Stomach (tissue), 9 donors: ENCODE data around the gene CDH23. TPM values are rescaled to one million over a fixed set of nuclear protein-coding genes. Genes with fewer than 3 reads are reported as not detected.
A peak's percentile ranks its signal among the peaks of the same experiment; 100 is the strongest.

Experiments used
- DNase-seq, 2 donors: peaks; one replicate each; pipeline versions ENCODE4 v3.0.0 to v3.0.0-alpha.2; 2013 to 2019
- H3K27ac ChIP-seq, 5 donors: fragments of 200-600 bp in 4 of 5; sonication (generic) in 4 of 5; one replicate each; pipeline ENCODE4 v1.5.1; 2013 to 2019; ENCODE audit warnings: mild to moderate bottlenecking in 1 of 5, moderate library complexity in 1 of 5
- H3K27me3 ChIP-seq, 3 donors: fragments of 200-600 bp; sonication (generic); one replicate each; pipeline ENCODE4 v1.5.1; 2017 to 2019; ENCODE audit warnings: mixed run types in 1 of 3
- H3K36me3 ChIP-seq, 4 donors: fragments of 200-600 bp; sonication (generic); 1 replicate in 3 of 4; 2 replicates in 1 of 4; pipeline ENCODE4 v1.5.1; 2016 to 2019
- H3K4me1 ChIP-seq, 4 donors: fragments of 200-600 bp; sonication (generic); one replicate each; pipeline ENCODE4 v1.5.1; 2016 to 2019
- H3K4me3 ChIP-seq, 4 donors: fragments of 200-600 bp; sonication (generic) in 3 of 4; one replicate each; pipeline ENCODE4 v1.5.1; 2016 to 2019; ENCODE audit warnings: mild to moderate bottlenecking in 1 of 4
- H3K9me3 ChIP-seq, 4 donors: fragments of 200-600 bp; sonication (generic); one replicate each; pipeline ENCODE4 v1.5.1; 2016 to 2019
- EP300 ChIP-seq: sonication (generic); formaldehyde crosslinking; IDR thresholded peaks from one replicate; pipeline ENCODE4 v1.6.1; 2017; ENCODE audit warnings: antibody characterized with exemption
- POLR2A ChIP-seq, 4 donors: fragments of 450-650 bp; IDR thresholded peaks; one replicate each; pipeline ENCODE4 v1.6.1; 2016; ENCODE audit warnings: antibody characterized with exemption in 4 of 4, control low read depth in 2 of 4, mild to moderate bottlenecking in 1 of 4, moderate library complexity in 1 of 4
- POLR2AphosphoS5 ChIP-seq, 3 donors: sonication (generic); formaldehyde crosslinking; IDR thresholded peaks; one replicate each; pipeline ENCODE4 v1.6.1; 2016; ENCODE audit warnings: antibody characterized with exemption in 3 of 3
- WGBS, 5 donors: extraction: QIAGEN DNeasy Blood & Tissue Kit in 3 of 5; methylation state at CpG; one replicate each; pipeline versions ENCODE4 v1.1.5 to v1.1.7; 2013 to 2018; 5-methylcytosine and 5-hydroxymethylcytosine counted together
- intact Hi-C: fragments of 100-400 bp; cut with DNase I; formaldehyde crosslinking; loops from one replicate; pipeline ENCODE4 v1.15.1; 2023; ENCODE audit warnings: low total_unique reads
- polyA plus RNA-seq, 3 donors: library from polyadenylated mRNA; stranded (reverse); fragments of 200-250 nt; gene quantifications; one replicate each; pipeline ENCODE4 v1.2.3, GENCODE V29; 2013
- total RNA-seq, 5 donors: library from RNA; depleted of rRNA; stranded (reverse); fragments of >200 nt; gene quantifications; one replicate each; pipeline versions ENCODE4 v1.1.0 to v1.2.3, GENCODE V29; 2014 to 2016
- TF ChIP-seq, protein P1 (sequence below), 7 experiments: fragments of 450-650 bp in 4 of 7; fragments of 200-600 bp in 3 of 7; sonication (generic) in 3 of 7; IDR thresholded peaks; one replicate each; pipeline ENCODE4 v1.5.1; 2016 to 2019; ENCODE audit warnings: antibody characterized with exemption in 7 of 7, control low read depth in 2 of 7, mild to moderate bottlenecking in 1 of 7
- donor health status: healthy with polysubstance abuse.
- donor health status: Bipolar disorder and iron deficiency.
- donor health status: healthy.

The CDH23 gene
- total and polyA plus RNA-seq, 8 donors, result 0.31 to 8.2 (median 2.2) TPM

DNA sequence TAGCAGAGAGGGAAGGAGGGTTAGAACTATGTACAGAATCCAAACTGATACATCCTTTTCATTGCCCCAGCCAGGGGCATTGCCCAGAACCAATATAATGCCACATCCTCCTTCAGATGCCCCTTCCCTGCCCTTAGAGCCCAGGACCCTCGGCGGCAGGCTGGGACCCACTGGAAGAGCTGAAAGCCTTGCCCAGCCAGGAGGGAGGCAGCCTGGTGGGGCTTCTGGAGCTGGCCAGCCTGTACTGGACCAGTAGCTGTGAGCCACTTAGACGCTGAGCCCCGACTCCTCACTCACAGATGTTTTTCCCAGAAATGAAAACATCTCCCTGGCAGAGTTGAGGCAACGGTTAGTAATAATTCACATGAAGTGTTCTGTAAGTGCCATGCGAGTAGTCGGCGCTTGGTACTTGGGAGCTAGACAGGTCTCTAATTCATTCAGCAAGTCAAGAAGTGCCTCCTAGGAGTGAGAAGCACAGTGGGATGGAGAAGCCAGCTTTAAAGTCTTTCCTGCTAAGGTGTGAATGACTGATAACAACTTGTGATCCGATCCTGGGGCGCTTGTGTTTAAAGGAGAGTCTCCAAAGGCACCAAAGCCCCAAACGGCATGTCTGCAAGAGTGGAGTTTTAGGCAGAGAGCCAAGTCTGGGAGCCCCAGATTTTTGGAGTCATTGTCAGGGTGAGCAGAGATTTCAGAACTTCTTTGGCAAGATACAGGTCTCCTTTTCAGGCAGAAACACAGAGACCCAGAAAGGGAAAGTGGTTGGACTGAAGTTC, 366.8 kb downstream of the CDH23 start:
- Histone ChIP-seq H3K4me3 (no peak overlapping the region), H3K9me3 (no peaks in the 10 kb centered on the region), H3K36me3 (peaks cover 8 to 48% (median 35%) of the 10 kb centered on the region in 4 donors), H3K27ac (peak overlapping the region in 4 of 5 donors; percentile 88 to 93 (median 91)), H3K27me3 (no peaks in the 10 kb centered on the region), H3K4me1 (peaks cover 48 to 94% (median 77%) of the 10 kb centered on the region in 4 donors)
- intact Hi-C loops, result no loop called here
- TF ChIP-seq POLR2AphosphoS5 (IDR thresholded peaks at IDR 0.05) (no peak), EP300 (no peak), POLR2A (IDR thresholded peaks at IDR 0.05) (no peak)
- TF ChIP-seq, protein P1, sequence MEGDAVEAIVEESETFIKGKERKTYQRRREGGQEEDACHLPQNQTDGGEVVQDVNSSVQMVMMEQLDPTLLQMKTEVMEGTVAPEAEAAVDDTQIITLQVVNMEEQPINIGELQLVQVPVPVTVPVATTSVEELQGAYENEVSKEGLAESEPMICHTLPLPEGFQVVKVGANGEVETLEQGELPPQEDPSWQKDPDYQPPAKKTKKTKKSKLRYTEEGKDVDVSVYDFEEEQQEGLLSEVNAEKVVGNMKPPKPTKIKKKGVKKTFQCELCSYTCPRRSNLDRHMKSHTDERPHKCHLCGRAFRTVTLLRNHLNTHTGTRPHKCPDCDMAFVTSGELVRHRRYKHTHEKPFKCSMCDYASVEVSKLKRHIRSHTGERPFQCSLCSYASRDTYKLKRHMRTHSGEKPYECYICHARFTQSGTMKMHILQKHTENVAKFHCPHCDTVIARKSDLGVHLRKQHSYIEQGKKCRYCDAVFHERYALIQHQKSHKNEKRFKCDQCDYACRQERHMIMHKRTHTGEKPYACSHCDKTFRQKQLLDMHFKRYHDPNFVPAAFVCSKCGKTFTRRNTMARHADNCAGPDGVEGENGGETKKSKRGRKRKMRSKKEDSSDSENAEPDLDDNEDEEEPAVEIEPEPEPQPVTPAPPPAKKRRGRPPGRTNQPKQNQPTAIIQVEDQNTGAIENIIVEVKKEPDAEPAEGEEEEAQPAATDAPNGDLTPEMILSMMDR (IDR thresholded peaks at IDR 0.05), result no peak
- no peak for DNase-seq
- 76 to 82% (median 77%) methylated on average over 11 of the region's 11 CpGs for WGBS, 5 donors

DNA sequence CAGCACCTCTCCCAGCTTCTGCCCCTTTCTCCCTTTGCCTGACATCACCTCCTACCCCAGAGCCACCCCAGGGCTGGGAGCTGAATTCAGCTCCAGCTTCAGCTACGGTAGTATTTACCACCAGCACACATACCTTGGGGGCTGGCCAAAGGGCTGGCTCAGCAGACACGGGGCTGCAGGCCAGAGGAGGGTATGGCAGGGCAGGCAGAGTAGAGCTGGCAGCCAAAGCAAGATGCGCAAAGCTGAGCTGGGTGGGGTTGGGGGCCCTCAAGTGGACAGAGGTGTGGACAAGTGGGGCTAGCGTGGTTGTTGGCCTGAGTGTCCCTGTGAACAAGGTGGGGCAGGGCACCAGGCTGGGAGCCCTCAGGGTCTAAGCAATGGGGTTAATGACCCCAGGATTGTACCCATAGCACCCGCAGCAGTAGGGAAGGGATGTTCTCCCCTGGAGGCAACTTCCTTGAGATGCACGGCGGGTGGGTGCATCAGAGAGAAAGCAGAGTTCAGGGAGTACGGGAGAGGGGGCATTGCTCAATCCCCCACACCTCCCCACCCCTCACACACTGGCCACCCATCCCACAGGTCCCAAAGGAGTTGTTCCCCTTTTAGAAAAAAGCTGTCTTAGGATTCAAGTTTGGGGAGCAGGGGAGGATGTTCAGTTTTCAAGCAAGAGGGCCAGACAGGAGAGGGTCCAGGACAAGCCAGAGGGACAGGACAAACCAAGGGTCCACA, 368.6 kb downstream of the CDH23 start:
- Histone ChIP-seq H3K27me3 (no peaks in the 10 kb centered on the region), H3K4me1 (peaks cover 61 to 100% (median 91%) of the 10 kb centered on the region in 4 donors), H3K36me3 (peaks cover 8 to 37% (median 24%) of the 10 kb centered on the region in 4 donors), H3K4me3 (peak overlapping the region in 1 of 4 donors; percentile 14), H3K27ac (peak overlapping the region; percentile 83 to 93 (median 90)), H3K9me3 (no peaks in the 10 kb centered on the region)
- intact Hi-C loops, result no loop called here
- WGBS, 5 donors, result 48 to 66% (median 59%) methylated on average over 8 of the region's 8 CpGs
- no peak for DNase-seq
- no peak for TF ChIP-seq EP300
- TF ChIP-seq POLR2AphosphoS5 (IDR thresholded peaks at IDR 0.05), result no peak
- no peak for TF ChIP-seq POLR2A (IDR thresholded peaks at IDR 0.05)
- TF ChIP-seq, protein P1 (IDR thresholded peaks at IDR 0.05), result no peak

DNA sequence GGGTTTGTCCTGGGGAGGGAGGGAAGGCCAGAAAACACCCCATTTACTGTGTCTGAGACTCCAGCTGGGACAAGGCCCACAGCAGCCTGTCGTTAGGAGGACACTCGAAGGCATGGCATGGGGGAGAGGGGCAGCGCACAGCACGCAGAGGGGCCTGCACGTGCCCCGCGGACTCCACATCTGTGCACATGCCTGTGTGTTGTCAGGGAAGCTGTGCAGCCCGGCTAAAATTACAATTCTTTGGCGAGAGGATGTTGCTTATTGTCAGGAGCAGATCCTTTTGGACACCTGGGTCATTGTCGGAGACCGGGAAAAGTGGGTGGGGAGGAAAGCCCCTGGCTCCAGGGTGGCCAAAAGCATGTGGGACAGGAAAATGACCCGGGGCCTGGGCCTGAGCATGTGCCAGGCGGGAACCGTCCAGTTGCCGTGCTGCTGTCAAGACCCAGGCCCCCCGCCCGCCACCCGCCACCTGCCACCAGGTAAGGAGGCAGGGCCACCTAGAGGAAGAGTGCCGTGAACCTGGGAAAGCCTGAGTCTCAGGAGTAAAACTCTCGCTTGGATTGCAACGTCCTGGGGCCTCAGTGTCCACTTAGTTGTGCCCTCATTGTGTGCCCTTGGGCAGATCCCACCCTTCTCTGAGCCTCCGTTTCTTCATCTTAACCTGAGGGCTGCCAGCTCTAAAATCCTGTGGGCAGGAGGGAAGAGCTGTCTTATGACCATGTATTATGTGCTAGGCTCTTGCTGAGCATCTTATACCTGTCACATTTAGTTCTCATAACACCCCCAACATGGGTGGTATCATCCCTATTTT, 369.4 kb downstream of the CDH23 start:
- DNase-seq, result no peak
- intact Hi-C loops, result no loop called here
- 84 to 87% (median 85%) methylated on average over 19 to 22 of the region's 22 CpGs for WGBS, 5 donors
- peaks cover 69 to 100% (median 92%) of the 10 kb centered on the region in 4 donors for H3K4me1 ChIP-seq
- no peaks in the 10 kb centered on the region for H3K9me3 ChIP-seq
- peaks cover 8 to 30% (median 17%) of the 10 kb centered on the region in 4 donors for H3K36me3 ChIP-seq
- no peak overlapping the region for H3K4me3 ChIP-seq
- no peak for TF ChIP-seq POLR2A (IDR thresholded peaks at IDR 0.05)
- peak in 1 of 3 donors; percentile 2 for TF ChIP-seq POLR2AphosphoS5 (IDR thresholded peaks at IDR 0.05)
- H3K27me3 ChIP-seq, result no peaks in the 10 kb centered on the region
- H3K27ac ChIP-seq, result peak overlapping the region; percentile 83 to 93 (median 90)

DNA sequence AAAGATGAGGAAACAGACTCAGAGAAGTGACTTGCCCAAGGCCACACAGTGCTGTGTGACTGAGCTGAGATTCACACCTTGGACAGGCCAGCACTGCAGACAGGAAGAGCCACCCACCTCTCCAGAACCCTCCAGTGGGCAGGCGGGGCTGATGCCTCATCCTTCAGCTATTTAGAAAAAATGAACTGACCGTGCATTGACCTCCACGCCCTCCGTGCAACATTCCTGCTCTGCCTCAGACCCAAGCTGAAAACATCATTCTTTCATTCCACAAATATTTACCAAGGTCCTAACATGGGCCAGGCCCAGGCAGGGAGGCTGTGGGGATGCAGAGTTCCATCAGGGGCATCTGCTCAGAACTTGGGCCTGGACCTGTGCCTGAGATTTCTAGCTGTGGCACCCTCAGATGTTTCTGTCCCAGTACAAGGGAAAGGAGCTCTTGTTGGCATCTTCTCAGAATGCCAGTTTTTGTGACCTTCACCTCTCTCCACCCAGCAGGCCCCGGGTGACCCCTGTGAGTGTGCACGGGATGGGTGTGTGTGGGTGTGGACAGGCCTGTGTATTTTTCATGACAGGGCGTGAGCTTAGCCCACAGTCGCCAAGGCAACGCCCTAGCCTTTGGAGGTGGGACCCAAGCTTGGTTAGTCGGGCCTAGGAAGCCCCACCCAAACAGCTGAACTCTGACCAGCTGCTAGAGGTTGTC, 370.1 kb downstream of the CDH23 start:
- H3K4me3 ChIP-seq, result peak overlapping the region in 1 of 4 donors; percentile 0
- intact Hi-C loops, result no loop called here
- whole genome bisulfite sequencing, 5 donors, result 16 to 25% (median 21%) methylated on average over 7 to 10 of the region's 10 CpGs

More for the DNA sequence above, 370.1 kb downstream of the CDH23 start:
- Histone ChIP-seq H3K9me3 (no peaks in the 10 kb centered on the region), H3K4me1 (peaks cover 77 to 100% (median 95%) of the 10 kb centered on the region in 4 donors), H3K27me3 (no peaks in the 10 kb centered on the region), H3K27ac (peak overlapping the region; percentile 83 to 93 (median 90)), H3K36me3 (peaks cover under 1 to 22% (median 9%) of the 10 kb centered on the region in 4 donors)
- TF ChIP-seq POLR2AphosphoS5 (IDR thresholded peaks at IDR 0.05) (peak; percentile 20 to 71 (median 38)), EP300 (peak; percentile 63)
- TF ChIP-seq, protein P1 (IDR thresholded peaks at IDR 0.05), result no peak
- DNase-seq, result peak; percentile 81 to 95
